ENCODE data around the gene TNFRSF19. TPM values are rescaled to one million over a fixed set of nuclear protein-coding genes. Genes with fewer than 3 reads are reported as not detected.
A peak's percentile ranks its signal among the peaks of the same experiment; 100 is the strongest.

TNFRSF19 gene
- total RNA-seq, 1 donor from 2014 or later = 25.9 TPM

DNA sequence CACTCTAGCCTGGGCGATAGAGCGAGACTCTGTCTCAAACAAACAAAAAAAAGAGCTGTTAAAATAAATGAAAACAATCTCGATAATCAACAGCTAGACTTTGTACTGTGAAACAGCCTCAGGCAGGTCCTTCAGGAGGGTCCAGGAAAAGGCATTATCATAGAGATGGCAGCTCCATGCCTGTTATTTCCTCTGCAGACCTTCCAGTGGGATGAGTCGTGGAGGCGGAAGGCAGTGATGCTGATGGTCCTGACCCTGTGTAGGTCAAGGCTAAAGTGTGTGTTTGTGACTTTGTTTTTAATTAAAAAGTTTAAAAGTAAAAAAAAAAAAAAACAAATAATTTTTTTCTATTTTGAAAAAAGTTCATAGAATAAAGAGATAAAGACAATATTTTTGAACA is 117.4 kb downstream of the TNFRSF19 start:
- peaks cover 21% of the 10 kb centered on the region for H3K9me3 ChIP-seq (replicated peaks)
- no peak for DNase-seq
- H3K27ac ChIP-seq (replicated peaks) = no peak overlapping the region
- intact Hi-C loops (cut with micrococcal nuclease) = no loop called here
- no peak overlapping the region for H3K4me3 ChIP-seq
- no peak for TF ChIP-seq CTCF (IDR thresholded peaks at IDR 0.05; ENCODE audit: borderline replicate concordance)
- no peaks in the 10 kb centered on the region for H3K27me3 ChIP-seq (ENCODE audit: low read depth)
- no peaks in the 10 kb centered on the region for H3K4me1 ChIP-seq
- no peaks in the 10 kb centered on the region for H3K36me3 ChIP-seq

DNA sequence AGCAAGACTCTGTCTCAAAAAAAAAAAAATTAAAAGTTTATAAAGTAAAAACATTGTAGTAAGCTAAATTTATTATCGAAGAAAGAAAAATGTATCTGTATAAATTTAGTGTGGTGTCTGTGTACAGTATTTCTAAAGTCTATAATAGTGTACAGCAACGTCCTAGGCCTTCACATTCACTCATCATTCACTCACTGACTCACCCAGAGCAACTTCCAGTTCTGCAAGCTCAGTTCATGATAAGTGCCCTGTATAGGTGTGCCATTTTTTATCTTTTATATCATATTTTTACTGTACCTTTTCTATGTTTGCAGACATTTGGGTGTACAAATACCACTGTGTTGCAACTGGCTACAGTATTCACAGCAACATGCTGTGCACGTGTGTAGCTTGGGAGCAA is 118.1 kb downstream of the TNFRSF19 start:
- H3K27ac ChIP-seq (replicated peaks) = no peak overlapping the region
- H3K4me1 ChIP-seq = no peaks in the 10 kb centered on the region
- no peaks in the 10 kb centered on the region for H3K27me3 ChIP-seq (ENCODE audit: low read depth)
- no peak for TF ChIP-seq CTCF (IDR thresholded peaks at IDR 0.05; ENCODE audit: borderline replicate concordance)
- intact Hi-C loops (cut with micrococcal nuclease) = no loop called here
- DNase-seq = no peak
- H3K9me3 ChIP-seq (replicated peaks) = peaks cover 21% of the 10 kb centered on the region
- H3K4me3 ChIP-seq = no peak overlapping the region
- no peaks in the 10 kb centered on the region for H3K36me3 ChIP-seq

DNA sequence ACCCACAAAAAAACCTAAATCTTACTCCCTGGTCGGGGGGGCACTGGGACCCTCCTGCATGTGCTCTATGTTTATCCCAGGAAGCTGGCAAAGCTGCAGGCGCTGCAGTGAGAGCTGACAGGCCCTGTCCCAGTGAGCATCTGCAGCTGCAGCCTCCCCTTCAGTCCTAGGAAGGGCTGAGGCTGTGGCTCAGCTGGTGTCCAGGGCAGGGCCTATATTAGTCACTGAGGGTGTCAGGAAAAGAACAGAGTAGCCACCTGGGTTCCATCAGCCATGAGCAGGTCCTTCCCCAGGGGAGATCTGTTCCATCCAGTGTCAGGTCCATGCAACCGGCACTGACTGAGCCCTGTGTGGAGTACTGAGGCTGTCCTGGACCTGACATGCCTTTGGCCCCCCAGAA is 120.5 kb downstream of the TNFRSF19 start:
- Histone ChIP-seq H3K27ac (replicated peaks) (no peak overlapping the region), H3K4me3 (no peak overlapping the region), H3K27me3 (ENCODE audit: low read depth) (no peaks in the 10 kb centered on the region), H3K4me1 (peaks cover 5% of the 10 kb centered on the region), H3K36me3 (no peaks in the 10 kb centered on the region), H3K9me3 (replicated peaks) (no peaks in the 10 kb centered on the region)
- DNase-seq = no peak
- intact Hi-C loops (cut with micrococcal nuclease) = no loop called here
- TF ChIP-seq CTCF (IDR thresholded peaks at IDR 0.05; ENCODE audit: borderline replicate concordance) = no peak

DNA sequence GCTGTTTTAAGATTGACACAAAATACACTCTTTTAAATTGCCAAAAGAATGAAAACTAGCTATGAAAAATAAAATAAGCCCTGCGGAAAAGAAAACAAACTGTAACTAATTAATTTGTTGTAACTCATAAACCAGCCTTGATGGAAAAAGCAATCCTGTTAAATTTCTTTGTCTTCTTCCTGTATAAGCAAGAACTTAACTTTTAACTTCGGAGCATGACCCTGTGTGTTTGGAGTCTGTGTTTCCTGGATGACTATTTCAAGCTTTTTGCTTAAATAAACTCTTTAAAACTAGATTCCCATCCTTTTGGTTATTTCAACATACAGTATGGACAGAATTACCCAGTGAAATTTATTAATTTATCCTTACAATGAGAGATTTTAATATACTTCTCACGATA is 122.6 kb downstream of the TNFRSF19 start:
- H3K27ac ChIP-seq (replicated peaks) = no peak overlapping the region

DNA sequence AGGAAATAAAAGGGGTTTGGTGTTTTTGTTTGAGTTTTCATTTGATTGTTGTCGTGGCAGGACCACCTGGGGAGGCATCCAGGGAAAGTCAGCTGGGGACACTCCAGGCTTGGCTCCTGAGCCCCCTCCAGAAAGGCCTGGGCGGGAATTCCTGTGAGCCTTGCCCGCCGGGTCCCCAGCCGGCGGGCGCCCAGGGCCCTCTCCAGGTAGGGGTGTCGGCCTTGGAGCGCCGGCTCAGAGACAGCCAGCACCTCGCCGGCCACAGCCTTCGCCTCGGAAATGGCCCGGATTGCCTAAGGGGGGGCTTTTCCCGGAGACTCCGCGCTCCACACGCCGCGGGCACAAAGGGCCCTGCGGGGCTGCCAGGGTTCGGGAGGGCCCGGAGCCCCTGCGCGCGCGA is 125.0 kb downstream of the TNFRSF19 start:
- no peak for TF ChIP-seq CTCF (IDR thresholded peaks at IDR 0.05; ENCODE audit: borderline replicate concordance)
- no peak for DNase-seq
- peaks cover 26% of the 10 kb centered on the region for H3K4me1 ChIP-seq
- H3K9me3 ChIP-seq (replicated peaks) = no peaks in the 10 kb centered on the region
- H3K36me3 ChIP-seq = no peaks in the 10 kb centered on the region
- H3K27ac ChIP-seq (replicated peaks) = peak overlapping the region; percentile 66
- intact Hi-C loops (cut with micrococcal nuclease) = no loop called here
- no peaks in the 10 kb centered on the region for H3K27me3 ChIP-seq (ENCODE audit: low read depth)
- peak overlapping the region; percentile 53 for H3K4me3 ChIP-seq

More for the DNA sequence above, 122.6 kb downstream of the TNFRSF19 start:
- Histone ChIP-seq H3K27me3 (ENCODE audit: low read depth) (no peaks in the 10 kb centered on the region), H3K4me3 (no peak overlapping the region), H3K36me3 (no peaks in the 10 kb centered on the region), H3K9me3 (replicated peaks) (no peaks in the 10 kb centered on the region), H3K4me1 (peaks cover 22% of the 10 kb centered on the region)
- TF ChIP-seq CTCF (IDR thresholded peaks at IDR 0.05; ENCODE audit: borderline replicate concordance) = no peak
- intact Hi-C loops (cut with micrococcal nuclease) = no loop called here
- no peak for DNase-seq

All from left ventricle myocardium inferior (tissue), 1 donor.